SK-N-SH (cell line): ENCODE results near the gene PCNA. TPM values are rescaled to one million over a fixed set of nuclear protein-coding genes. Genes with fewer than 3 reads are reported as not detected.

Experiments
- CTCF ChIA-PET: fragments of 300-600, 350-600 bp; formaldehyde crosslinking; extraction: SDS; loops from one replicate; lab custom pipeline; 2021; lab: Yijun Ruan, JAX
- POLR2A ChIA-PET: fragments of 350-600 bp; sonication (Branson Sonifier 250); formaldehyde crosslinking; extraction: SDS; loops from one replicate; lab custom pipeline; 2020; ENCODE audit warnings: antibody characterized with exemption, inconsistent platforms; lab: Yijun Ruan, JAX
- DNase-seq: peaks from one replicate; pipeline ENCODE4 v3.0.0; 2012
- H2AFZ ChIP-seq: fragments of 200-600 bp; sonication (generic); 2 replicates; pipeline ENCODE4 v1.8.1; 2016; ENCODE audit warnings: antibody characterized with exemption, mild to moderate bottlenecking, low read depth
- H3F3A ChIP-seq: fragments of 200-600 bp; sonication (generic); replicated peaks from 2 replicates; pipeline ENCODE3; 2016; ENCODE audit warnings: antibody characterized with exemption, mild to moderate bottlenecking; ENCODE audit not compliant: insufficient read depth
- H3K27ac ChIP-seq, 2 experiments: fragments of 200-500 bp in 1 of 2; fragments of 200-600 bp in 1 of 2; sonication (Bioruptor generic) in 1 of 2; sonication (generic), shearing (Covaris generic) in 1 of 2; 2 replicates each; pipeline versions ENCODE4 v1.5.1 to v1.6.1; 2014 to 2016; ENCODE audit warnings: low read depth in 2 of 2, inconsistent platforms in 1 of 2, low read length in 1 of 2, mild to moderate bottlenecking in 1 of 2, mixed read lengths in 1 of 2
- H3K27me3 ChIP-seq: fragments of 200-600 bp; sonication (generic), shearing (Covaris generic); 2 replicates; pipeline ENCODE4 v1.6.1; 2016; ENCODE audit warnings: mixed run types; ENCODE audit not compliant: insufficient read depth
- H3K36me3 ChIP-seq, 2 experiments: fragments of 200-500 bp in 1 of 2; fragments of 200-600 bp in 1 of 2; sonication (Bioruptor generic) in 1 of 2; sonication (generic) in 1 of 2; replicated peaks in 1 of 2; 2 replicates each; pipeline versions ENCODE3 to v1.5.1; 2014 to 2016; ENCODE audit warnings: low read length in 1 of 2, mild to moderate bottlenecking in 1 of 2; ENCODE audit not compliant: insufficient read depth in 2 of 2, control insufficient read depth in 1 of 2
- H3K4me1 ChIP-seq, 2 experiments: fragments of 200-500 bp in 1 of 2; fragments of 200-600 bp in 1 of 2; sonication (Bioruptor generic) in 1 of 2; sonication (generic), shearing (Covaris generic) in 1 of 2; 2 replicates each; pipeline versions ENCODE4 v1.5.1 to v1.6.1; 2014 to 2016; ENCODE audit warnings: low read depth in 1 of 2, low read length in 1 of 2, mixed run types in 1 of 2; ENCODE audit not compliant: insufficient read depth in 2 of 2, control insufficient read depth in 1 of 2
- H3K4me2 ChIP-seq: fragments of 200-600 bp; sonication (generic), shearing (Covaris generic); 2 replicates; pipeline ENCODE4 v1.6.1; 2017; ENCODE audit warnings: mixed run types
- H3K4me3 ChIP-seq, 2 experiments: fragments of 200-500 bp in 1 of 2; fragments of 200-600 bp in 1 of 2; sonication (Bioruptor generic) in 1 of 2; sonication (generic), shearing (Covaris generic) in 1 of 2; 2 replicates each; pipeline versions ENCODE4 v1.5.1 to v1.8.1; 2014 to 2016; ENCODE audit warnings: low read depth in 2 of 2, inconsistent platforms in 1 of 2, low read length in 1 of 2, mild to moderate bottlenecking in 1 of 2, mixed read lengths in 1 of 2, moderate library complexity in 1 of 2
- H3K79me2 ChIP-seq: fragments of 200-600 bp; sonication (generic); 2 replicates; pipeline ENCODE4 v1.8.1; 2017; ENCODE audit warnings: mild to moderate bottlenecking; ENCODE audit not compliant: insufficient read depth
- H3K9ac ChIP-seq: fragments of 200-600 bp; sonication (generic); 2 replicates; pipeline ENCODE4 v1.6.1; 2017; ENCODE audit warnings: mixed run types
- H3K9me2 ChIP-seq: fragments of 200-600 bp; sonication (generic); 2 replicates; pipeline ENCODE4 v1.6.1; 2017; ENCODE audit warnings: mixed run types
- H3K9me3 ChIP-seq: fragments of 200-600 bp; sonication (generic); 2 replicates; pipeline ENCODE4 v1.6.1; 2017; ENCODE audit warnings: mixed run types, mild to moderate bottlenecking, moderate library complexity
- H4K20me1 ChIP-seq: fragments of 200-600 bp; sonication (generic); 2 replicates; pipeline ENCODE4 v1.6.1; 2017; ENCODE audit warnings: mild to moderate bottlenecking, mixed run types; ENCODE audit not compliant: insufficient read depth
- CTCF ChIP-seq: fragments of 200-600 bp; sonication (generic); IDR thresholded peaks from 2 replicates; pipeline ENCODE4 v1.6.1; 2017; ENCODE audit warnings: antibody characterized with exemption, mild to moderate bottlenecking, moderate library complexity
- GATA2 ChIP-seq: sonication (generic); formaldehyde crosslinking; IDR thresholded peaks from 2 replicates; pipeline ENCODE4 v1.5.0; 2020; ENCODE audit warnings: mild to moderate bottlenecking, missing genetic modification reagents
- MXI1 ChIP-seq: IDR thresholded peaks from 2 replicates; pipeline ENCODE4 v1.6.1; 2012; ENCODE audit warnings: mild to moderate bottlenecking, low read depth, low read length, improper control_type of control experiment
- RAD21 ChIP-seq: IDR thresholded peaks from 2 replicates; pipeline ENCODE4 v1.6.1; 2012; ENCODE audit warnings: mild to moderate bottlenecking, low read length
- SMC3 ChIP-seq: IDR thresholded peaks from 2 replicates; pipeline ENCODE4 v1.6.1; 2012; ENCODE audit warnings: low read depth, low read length, improper control_type of control experiment
- TEAD4 ChIP-seq: IDR thresholded peaks from 2 replicates; pipeline ENCODE4 v1.4.0; 2012; ENCODE audit warnings: mild to moderate bottlenecking, borderline replicate concordance; ENCODE audit not compliant: insufficient read depth
- YY1 ChIP-seq: IDR thresholded peaks from 2 replicates; pipeline ENCODE4 v1.4.0; 2012; ENCODE audit warnings: low read depth, mild to moderate bottlenecking
- WGBS: methylation state at CpG from one replicate; pipeline ENCODE4 v1.1.6; 2017; ENCODE audit warnings: low lambda C conversion rate; 5-methylcytosine and 5-hydroxymethylcytosine counted together
- polyA plus RNA-seq, 3 experiments: library from polyadenylated mRNA; depleted of rRNA; stranded (reverse); fragments of >200 nt; gene quantifications; 2 replicates each; pipeline ENCODE4 v1.2.3, GENCODE V29; 2012
- TF ChIP-seq, protein P1 (sequence below): IDR thresholded peaks from 2 replicates; pipeline ENCODE4 v1.4.0; 2012; ENCODE audit warnings: low read depth, borderline replicate concordance
- TF ChIP-seq, protein P2 (sequence below): IDR thresholded peaks from 2 replicates; pipeline ENCODE4 v1.6.1; 2012; ENCODE audit warnings: mild to moderate bottlenecking, low read depth, low read length, moderate library complexity

The PCNA gene
- polyA plus RNA-seq, 1 of the 3 experiments (the other 2 are of a cell fraction) = 185 TPM

DNA sequence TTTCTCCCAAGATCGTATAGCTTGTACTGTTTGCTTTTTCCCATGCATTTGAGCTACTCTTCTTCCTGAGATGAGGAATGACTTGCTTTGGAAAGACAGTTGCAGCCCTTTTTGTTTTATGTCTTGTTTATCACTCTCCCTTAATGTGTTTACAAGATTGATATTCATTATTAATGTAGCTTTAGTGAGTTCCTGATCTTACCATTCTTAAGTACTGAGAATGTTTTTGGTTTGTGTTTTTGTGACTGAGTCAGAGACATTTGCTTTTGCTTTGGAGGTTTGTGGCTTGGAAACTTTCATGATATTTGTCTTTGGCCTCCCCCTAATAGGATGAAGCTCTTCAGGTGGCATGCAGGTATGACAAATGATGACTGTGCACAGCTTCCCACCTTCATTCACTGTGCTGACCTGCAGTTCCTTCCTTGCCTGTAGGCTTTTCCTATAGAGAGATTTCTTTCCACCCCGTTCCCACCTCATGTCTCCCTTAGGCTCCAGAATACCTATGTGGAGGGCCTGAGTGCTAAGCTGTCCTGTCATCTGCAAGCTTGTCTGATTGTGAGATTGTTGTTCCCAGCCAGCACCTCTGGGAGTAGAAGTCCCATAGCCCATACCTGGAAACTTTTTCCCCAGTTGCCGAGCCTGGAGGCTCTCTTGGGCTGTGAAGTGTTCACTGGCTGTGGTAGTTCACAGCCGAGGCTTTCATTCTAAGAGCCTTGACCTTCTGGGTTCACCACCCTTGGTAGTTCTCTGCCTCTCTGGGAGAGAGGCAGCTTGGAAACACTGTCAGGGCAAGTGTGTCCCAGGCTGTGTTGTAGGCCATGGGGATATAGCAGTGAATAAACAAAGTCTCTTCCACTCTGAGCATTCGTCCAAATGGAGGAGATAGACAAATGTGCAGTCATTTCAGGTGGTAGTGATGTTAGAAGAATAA lies 34.1 kb upstream of the PCNA start:
- Histone ChIP-seq H3F3A (no peaks in the 10 kb centered on the region), H2AFZ (no peak overlapping the region), H4K20me1 (0 out of 2 replicates have a peak, but pooled peaks cover 14% of the 10 kb centered on the region), H3K4me2 (no peak overlapping the region), H3K9me2 (no peaks in the 10 kb centered on the region), H3K27me3 (no peaks in the 10 kb centered on the region), H3K4me3 (no peak overlapping the region), H3K36me3 (no peaks in the 10 kb centered on the region), H3K9me3 (no peaks in the 10 kb centered on the region), H3K27ac (no peak overlapping the region), H3K4me1 (peaks cover 3 to 6% of the 10 kb centered on the region in 2 experiments; a peak in 2 of 4 replicates), H3K9ac (no peak overlapping the region), H3K79me2 (peaks cover 66% of the 10 kb centered on the region)
- TF ChIP-seq, protein P1, sequence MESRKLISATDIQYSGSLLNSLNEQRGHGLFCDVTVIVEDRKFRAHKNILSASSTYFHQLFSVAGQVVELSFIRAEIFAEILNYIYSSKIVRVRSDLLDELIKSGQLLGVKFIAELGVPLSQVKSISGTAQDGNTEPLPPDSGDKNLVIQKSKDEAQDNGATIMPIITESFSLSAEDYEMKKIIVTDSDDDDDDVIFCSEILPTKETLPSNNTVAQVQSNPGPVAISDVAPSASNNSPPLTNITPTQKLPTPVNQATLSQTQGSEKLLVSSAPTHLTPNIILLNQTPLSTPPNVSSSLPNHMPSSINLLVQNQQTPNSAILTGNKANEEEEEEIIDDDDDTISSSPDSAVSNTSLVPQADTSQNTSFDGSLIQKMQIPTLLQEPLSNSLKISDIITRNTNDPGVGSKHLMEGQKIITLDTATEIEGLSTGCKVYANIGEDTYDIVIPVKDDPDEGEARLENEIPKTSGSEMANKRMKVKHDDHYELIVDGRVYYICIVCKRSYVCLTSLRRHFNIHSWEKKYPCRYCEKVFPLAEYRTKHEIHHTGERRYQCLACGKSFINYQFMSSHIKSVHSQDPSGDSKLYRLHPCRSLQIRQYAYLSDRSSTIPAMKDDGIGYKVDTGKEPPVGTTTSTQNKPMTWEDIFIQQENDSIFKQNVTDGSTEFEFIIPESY = no peak
- TF ChIP-seq MXI1 (no peak), GATA2 (CRISPR knock-in tag) (no peak), SMC3 (no peak), CTCF (no peak), RAD21 (no peak), YY1 (no peak), TEAD4 (no peak)
- TF ChIP-seq, protein P2, sequence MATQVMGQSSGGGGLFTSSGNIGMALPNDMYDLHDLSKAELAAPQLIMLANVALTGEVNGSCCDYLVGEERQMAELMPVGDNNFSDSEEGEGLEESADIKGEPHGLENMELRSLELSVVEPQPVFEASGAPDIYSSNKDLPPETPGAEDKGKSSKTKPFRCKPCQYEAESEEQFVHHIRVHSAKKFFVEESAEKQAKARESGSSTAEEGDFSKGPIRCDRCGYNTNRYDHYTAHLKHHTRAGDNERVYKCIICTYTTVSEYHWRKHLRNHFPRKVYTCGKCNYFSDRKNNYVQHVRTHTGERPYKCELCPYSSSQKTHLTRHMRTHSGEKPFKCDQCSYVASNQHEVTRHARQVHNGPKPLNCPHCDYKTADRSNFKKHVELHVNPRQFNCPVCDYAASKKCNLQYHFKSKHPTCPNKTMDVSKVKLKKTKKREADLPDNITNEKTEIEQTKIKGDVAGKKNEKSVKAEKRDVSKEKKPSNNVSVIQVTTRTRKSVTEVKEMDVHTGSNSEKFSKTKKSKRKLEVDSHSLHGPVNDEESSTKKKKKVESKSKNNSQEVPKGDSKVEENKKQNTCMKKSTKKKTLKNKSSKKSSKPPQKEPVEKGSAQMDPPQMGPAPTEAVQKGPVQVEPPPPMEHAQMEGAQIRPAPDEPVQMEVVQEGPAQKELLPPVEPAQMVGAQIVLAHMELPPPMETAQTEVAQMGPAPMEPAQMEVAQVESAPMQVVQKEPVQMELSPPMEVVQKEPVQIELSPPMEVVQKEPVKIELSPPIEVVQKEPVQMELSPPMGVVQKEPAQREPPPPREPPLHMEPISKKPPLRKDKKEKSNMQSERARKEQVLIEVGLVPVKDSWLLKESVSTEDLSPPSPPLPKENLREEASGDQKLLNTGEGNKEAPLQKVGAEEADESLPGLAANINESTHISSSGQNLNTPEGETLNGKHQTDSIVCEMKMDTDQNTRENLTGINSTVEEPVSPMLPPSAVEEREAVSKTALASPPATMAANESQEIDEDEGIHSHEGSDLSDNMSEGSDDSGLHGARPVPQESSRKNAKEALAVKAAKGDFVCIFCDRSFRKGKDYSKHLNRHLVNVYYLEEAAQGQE = no peak
- no peak for DNase-seq
- ChIA-PET CTCF (no interaction called here), POLR2A (no interaction called here)
- WGBS = 93% methylated on average over 4 of the region's 5 CpGs
